HG03064 (cell line): Measurements from ENCODE around the gene CENPK.
"Not testable (repeated sequence)": the region's sequence is repeated elsewhere in the genome, so short reads cannot be mapped to it uniquely, and the experiment has no call there.

ENCODE experiments used
- ATAC-seq: cut with Tn5 transposase; IDR thresholded peaks from one replicate; pipeline ENCODE4 v1.9.1; 2021; ENCODE audit warnings: low read depth; ENCODE audit not compliant: unreplicated experiment

Gene CENPK

DNA sequence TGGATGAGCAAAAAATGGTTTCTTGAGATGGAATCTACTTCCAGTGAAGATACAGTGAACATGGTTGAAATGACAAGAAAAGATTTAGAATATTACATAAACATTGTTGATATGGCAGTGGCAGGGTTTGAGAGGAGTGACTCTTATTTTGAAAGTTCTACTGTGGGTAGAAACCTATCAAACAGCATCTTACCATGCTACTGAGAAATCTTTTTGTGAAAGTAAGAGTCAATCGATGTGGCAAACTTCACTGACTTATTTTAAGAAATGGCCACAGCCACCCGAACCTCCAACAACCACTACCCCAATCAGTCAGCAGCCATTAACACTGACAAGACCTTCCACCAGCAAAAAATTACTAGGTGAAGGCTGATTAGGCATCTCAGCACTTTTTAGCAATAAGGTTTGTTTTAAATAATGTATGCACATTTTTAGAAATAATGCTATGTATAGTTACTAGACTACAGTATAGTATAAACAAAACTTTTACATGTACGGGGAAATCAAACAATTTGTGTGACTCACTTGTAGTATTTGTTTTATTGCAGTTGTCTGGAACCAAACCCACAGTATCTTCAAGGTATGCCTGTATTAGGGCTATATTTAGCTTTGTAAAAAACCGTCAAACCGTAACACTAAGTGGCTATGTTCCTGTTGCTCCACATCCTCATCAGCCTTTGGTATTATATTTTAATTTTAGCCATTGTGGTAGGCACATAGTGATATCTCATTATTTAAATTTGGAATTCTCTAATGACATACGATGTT lies 50.6 kb downstream of the CENPK start:
- no peak for ATAC-seq

DNA sequence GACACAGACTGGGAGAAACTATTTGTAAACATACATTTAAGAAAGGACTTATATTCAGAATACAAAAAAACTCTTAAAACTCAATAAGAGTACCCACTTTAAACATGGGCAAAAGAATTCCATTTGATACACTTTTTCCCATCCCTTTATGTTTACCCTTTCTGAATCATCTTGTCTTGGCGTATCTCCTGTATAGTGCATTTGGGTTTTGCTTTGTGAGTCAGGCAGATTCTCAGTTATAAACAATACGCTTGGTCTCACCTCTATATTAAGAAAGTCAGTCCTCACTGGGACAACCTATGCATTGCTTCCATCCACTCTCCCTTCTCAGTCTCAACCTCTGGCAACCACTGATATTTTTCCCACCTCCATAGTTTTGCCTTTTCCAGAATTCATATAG lies 54.0 kb downstream of the CENPK start:
- ATAC-seq = no peak

DNA sequence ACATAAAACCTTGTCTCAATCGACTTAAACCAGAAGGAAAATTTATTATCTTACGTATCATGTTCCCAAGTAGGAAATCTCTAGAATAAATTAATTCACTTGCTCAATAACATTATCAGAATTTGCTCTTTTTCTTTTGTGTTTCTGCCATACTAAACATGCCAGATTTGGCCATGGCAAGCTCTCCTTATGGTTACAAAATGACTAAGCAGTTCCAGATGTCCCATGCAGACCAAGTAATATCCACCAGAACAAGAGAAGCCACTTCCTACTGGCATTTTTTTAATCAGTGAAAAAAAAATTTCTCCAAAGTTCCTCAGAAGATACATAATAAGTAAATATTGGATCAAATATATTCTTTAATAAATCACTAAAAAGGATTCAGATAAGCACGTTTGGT lies 56.0 kb downstream of the CENPK start:
- ATAC-seq = no peak

DNA sequence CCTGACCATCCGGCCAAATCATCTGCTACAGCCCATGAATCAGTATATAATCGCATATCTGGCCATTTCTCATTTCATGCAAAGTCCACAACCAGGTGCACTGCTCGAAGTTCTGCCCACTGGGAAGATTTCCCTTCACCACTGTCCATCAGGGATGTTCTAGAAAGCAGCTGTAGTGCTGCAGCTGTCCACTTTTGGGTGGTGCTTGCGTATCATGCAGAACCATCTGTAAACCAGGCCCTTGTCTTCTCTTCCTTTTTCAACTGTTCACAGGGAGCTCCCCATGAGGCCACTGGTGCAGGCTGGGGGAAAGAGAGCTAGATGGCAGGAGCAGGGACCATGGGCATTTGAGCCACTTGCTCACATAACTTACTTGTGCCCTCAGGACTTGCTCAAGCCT lies 73.8 kb downstream of the CENPK start:
- no peak for ATAC-seq

DNA sequence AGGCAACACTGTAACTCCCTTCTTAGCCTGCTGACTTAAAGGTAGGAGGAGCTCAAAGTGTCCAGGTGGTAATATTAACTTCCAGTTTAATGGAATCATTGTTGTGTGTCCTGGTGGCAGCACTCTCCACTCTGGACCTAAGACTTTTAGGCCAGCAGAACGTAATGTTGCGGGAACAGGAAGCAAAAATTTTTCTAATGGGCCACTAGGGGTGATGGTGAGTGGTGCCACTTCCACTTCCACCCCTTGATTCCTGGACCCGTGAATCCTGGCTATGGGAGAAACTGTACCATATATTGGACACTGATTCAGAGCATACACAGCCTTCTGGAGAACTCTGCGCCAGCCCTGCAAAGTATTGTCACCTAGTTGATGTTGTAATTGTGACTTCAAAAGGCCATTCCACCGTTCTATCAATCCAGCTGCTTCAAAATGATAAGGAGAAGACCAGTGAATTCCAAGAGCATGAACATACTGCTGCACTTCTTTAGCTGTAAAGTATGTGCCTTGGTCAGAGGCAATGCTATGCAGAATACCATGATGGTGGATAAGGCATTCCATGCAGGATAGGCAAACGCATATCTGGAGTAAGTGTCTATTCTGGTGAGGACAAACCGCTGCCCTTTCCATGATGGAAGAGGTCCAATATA lies 74.8 kb downstream of the CENPK start:
- ATAC-seq = not testable (repeated sequence)

DNA sequence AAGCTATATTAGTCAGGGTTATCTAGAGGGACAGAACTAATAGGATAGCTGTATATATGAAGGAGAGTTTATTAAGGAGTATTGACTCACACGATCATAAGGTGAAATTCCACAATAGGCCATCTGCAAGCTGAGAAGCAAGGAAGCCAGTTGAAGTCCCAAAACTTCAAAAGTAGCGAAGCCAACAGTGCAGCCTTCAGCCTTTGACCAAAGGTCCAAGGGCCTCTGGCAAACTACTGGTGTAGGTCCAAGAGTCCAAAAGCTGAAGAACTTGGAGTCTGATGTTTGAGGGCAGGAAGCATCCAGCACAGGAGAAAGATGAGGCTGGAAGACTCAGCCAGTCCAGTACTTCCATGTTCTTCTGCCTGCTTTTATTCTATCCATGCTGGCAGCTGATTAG lies 76.2 kb downstream of the CENPK start:
- ATAC-seq = not testable (repeated sequence)

DNA sequence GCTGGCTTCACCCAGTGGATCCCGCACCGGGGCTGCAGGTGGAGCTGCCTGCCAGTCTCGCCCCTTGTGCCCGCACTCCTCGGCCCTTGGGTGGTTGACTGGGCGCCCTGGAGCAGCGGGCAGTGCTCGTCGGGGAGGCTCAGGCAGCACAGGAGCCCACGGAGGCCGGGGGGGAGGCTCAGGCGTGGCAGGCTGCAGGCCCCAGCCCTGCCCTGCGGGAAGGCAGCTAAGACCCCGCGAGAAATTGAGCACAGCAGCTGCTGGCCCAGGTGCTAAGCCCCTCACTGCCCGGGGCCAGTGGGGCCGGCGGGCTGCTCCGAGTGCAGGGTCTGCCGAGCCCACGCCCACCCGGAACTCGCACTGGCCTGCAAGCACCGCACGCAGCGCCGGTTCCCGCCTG lies 77.6 kb downstream of the CENPK start:
- ATAC-seq = no peak

DNA sequence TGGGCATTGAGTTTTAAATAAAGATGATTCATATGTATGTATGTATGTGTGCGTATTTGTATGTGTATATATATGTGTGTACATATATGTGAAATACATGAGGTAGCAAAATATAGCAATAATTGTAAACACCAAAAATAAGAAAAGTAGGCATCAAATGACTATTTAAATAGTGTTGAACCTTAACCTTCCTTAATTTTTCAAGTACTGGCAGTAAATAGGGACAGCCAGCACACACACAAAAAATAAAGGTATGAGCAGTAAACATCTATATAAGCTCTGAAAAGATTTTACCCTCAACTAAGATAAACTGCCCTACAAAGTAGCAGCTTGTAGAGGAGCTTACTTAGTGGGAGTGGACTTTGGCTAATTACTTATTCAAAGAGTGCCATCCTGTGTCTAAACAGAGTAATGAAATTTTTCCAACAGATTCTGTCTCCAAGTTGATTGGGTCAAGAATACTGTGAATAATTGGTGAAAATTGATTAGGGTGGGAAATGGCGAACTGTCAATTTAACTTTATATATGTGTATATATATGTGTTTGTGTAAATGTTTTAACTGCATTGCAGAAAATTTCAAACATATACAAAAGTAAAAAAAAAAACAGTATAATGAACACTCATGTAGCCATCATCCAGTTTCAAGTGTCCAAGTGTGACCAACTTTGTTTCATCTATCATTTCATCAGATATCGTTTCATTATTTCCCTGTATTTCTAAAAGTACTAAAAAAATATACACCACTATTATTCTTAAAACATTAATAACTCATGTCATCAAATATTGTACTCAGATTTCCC lies 79.2 kb downstream of the CENPK start:
- ATAC-seq = peak; percentile 39

DNA sequence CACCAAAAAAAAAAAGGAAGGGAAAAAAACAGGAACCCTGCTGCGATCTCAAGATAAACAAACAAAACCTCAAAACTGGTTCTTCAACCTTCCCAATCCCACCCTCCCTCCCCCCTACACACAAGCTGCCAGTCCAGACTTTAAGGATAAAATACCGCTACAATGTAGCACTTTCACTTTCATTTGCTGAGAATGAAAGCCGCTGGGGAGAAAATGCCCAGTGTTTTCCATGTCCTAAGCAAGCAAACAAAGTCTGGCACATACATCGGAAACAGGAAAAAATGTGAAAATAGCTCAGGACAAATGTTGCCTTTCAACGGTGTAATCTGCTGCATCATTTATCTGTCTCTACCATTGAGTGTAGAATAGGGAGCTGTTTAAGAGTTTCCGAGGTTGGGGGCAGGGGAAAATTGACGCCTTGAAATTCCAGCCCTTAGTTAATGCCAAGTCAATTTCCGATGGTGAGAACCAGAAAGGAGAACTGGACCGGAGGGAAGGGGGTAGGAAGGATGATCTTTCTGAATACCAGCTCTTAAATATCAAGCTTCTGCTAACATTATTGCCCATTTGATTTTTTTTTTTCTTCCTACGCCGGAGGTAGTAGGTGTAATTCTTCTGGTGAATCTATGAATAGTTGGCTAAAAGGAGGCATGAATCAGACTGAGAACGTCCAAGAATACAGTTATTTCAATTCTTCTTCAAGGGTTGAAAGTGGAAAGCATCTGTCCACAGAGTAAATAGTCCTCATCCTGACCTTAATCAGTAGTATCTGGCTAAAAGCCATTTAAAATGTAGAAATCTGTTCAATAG lies 80.0 kb downstream of the CENPK start:
- no peak for ATAC-seq

DNA sequence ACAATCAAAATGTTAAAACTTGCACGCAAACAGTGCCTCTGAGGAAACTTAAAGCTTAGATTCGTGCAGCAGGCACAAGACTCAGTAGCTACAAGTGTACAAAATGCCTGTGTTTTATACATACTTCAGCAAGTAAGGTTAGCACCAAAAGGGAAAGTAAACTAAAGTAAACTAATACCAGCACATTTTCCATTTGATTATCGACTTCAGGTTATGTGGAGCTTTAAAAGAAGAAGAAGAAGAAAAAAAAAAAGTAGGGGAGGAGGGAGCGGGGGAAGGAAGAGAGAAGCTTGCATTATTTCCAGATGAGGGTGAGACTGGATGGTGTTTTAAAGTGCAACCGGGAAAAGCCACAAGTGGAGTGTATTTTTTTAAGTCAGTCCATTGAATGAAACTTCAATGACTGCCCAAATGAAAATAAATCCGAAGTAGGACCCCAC lies 80.7 kb downstream of the CENPK start:
- ATAC-seq = no peak

DNA sequence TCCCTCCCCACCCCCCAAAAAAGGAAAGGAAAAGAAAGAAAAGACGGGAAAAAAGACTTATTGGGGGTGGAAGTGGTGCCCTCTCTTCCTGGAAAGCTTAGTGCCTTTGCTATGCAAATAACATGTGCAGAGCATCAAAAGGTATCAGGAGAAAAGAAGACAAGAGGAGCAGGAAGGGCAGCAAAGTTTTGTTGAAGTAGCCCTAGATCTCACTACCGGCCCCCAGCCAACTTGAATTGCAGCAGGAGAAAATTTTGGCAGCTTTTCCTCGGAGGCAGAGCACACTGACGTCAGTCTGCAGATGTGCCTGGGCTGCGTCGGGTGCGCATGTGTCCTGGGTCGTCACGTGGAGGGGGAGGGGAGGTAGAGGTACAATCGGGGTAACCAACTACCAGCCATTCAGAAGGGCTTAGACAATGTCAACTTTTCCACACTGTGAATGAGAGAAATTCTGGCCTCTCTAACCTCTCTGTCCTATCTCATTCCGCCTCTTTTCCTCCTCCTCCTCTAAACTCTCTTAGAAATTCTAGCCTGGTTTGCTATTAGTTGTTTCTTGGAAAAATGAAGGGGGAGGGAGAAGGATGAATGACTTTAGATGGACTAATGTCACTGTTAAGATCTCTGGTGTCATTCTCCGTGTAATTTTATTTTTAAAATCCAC lies 81.2 kb downstream of the CENPK start, which contains the start of gene ADAMTS6:
Gene ADAMTS6 (minus strand): TSS at position 286 of the 661 bp plus-strand sequence. CDS start 8,247 bp downstream, outside the sequence.
- peak; percentile 72 for ATAC-seq

DNA sequence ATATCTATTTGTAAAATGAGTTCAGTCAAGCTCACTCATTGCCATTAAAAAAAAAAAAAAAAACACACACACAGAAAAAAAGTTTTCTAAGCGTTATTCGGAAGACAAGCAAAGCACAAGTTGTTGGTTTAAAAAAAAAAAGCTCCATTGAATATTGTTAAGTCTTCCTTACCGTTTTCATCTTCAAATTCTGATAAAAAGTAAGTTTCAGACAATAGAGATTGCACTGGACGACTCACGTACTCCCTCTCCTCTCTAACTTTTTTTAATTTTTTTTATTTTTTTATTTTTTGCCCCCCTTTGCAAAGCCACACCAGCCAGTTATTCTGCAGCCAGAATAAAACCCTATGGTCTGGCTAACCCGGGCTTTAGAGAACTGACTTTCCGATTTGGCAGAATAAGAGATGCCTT lies 81.8 kb downstream of the CENPK start:
- no peak for ATAC-seq

DNA sequence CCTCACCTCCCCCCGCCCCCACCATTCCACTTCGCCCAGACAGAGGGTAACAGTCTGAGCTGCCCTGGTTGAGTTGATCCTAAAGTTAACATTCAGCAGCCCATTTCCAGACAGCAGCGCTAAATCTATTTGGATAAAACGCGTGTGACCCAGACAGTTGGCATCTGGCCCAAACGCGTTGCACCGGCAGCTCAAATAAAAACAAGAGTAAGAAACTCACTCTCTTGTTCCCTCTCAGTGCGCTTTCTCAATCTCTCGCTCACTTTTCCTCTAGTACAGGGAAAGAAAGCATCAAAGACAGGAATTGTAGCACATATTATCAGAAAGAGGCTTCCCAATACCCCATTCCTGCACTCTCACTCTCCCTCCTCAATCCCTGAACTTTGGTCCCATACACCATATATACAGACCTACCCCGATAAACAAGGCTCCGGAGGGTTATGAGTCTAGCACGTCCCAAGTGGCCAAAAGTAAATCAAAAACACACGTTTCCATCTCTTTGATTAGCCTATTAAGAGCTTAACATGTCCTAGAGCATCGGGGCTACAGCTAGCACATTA lies 82.6 kb downstream of the CENPK start:
- no peak for ATAC-seq

DNA sequence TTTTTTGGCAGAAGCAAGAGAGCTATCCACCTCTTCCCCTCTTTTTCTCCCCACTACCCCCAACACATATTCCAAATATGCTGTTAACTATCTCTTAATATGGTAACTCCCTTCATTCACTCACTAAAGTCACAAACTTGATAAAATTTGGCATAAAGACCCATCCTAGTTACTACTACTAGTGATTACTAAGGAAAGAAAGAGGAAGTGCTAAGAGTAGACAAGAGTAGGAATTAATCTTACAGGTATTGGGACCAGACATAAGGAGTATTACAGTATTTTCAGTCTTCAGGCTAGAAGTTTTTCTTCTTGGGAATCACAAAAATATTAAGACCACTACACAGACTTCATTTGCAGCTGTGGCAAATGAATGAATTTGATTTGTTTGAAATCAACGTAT lies 83.4 kb downstream of the CENPK start:
- no peak for ATAC-seq

DNA sequence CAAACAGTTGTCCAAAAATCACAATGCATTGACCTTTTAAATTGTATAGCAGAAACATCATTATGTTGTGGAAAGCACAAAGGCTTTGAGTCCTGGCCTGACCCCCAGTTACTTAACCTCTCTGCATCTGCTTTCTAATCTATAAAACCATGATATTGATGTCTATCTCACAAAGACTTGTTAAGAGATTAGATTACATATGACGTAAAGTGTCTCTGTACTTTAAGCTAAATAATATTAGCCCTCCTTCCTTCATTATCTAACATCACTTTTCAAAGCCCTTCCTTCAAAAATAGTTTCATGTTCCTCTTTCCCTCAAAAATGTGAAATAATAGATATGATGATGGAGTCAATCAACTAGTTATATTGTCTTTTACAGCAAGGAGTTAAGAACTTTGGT lies 84.6 kb downstream of the CENPK start:
- no peak for ATAC-seq

DNA sequence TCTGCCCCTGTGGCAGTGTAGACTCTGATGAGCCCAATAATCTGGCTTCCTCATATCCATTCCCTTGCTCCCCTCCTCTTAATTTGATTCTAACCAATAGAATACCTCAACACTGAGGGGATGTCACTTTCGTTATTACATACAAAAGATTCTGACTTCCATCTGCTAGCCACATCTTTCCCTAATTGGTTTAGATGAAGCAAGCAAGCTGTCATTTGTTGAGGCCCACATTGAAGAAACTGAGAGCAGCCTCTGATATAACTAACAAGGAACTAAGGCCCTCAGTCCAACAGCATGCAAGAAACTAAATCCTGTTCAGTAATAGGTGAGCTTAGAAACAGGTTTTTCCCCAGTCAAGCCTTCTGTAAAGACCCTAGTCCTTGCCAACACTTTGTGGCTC lies 87.1 kb downstream of the CENPK start:
- no peak for ATAC-seq

DNA sequence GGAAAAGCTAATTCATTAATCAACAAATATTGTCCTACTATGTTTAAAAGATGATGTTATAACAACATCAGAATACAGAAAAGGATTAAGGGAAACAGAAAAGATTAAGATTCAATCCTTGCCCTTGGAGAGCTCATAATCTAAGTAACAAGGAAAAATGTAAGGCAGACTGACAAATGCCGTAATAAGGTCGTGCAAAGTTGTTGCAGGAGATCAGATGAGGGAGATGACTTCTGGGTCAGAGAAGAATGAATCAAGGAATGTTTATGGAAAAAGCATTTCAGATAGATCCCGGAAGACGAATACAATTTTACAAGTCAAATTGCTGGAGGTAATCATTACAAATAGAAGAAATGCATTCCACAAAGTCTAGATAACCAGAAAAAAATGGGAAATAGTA lies 87.6 kb downstream of the CENPK start:
- ATAC-seq = no peak

DNA sequence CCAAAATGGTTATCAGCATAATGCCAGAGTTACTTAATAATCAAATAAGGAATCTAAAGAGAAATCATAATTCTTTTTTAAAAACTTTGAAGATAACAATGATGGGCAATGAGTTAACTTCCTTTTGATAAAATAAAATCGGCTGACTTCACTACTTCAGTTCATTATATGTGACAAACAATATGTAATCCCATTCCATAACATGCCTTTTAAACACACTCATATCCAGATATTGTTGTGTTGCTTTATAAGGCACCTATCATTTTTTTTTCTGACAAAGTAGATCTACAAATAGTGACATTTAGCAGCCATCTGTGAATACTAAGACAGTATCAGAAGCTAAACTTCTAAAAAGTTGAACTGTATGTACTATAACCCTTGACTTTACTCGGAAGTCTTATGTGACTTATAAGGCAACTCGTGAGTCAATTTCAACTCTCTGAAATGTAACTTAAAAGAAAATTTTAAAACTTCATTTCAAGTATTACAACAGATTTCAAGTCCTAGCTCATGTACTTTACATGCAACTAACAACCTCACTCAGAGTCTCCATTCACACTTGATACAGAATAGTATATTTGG lies 88.7 kb downstream of the CENPK start:
- ATAC-seq = no peak

DNA sequence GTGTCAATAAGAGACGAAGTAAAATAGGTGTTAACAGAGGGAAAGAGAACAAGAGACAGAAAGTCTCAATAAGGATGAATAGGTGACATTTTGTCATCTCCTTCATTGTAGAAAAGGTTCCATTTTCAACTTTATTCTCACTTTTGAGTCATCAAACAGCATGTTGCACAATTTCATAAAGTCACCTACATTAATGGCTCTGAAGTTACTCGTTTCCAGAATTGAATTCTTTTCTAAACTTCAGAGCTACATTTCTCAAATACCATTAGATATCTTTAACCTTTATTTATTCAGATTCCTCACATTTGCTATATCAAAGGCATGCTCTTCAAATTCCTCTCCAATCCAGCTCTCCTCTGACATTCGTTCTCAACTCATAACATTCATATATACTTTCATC lies 94.3 kb downstream of the CENPK start:
- ATAC-seq = no peak
